ENCODE measurements around the gene ITPR2.
"Not testable (repeated sequence)": the region's sequence is repeated elsewhere in the genome, so short reads cannot be mapped to it uniquely, and the experiment has no call there.

- not testable (repeated sequence) for TF ChIP-seq HNF4G (IDR thresholded peaks at IDR 0.05)
- TF ChIP-seq, protein P1, sequence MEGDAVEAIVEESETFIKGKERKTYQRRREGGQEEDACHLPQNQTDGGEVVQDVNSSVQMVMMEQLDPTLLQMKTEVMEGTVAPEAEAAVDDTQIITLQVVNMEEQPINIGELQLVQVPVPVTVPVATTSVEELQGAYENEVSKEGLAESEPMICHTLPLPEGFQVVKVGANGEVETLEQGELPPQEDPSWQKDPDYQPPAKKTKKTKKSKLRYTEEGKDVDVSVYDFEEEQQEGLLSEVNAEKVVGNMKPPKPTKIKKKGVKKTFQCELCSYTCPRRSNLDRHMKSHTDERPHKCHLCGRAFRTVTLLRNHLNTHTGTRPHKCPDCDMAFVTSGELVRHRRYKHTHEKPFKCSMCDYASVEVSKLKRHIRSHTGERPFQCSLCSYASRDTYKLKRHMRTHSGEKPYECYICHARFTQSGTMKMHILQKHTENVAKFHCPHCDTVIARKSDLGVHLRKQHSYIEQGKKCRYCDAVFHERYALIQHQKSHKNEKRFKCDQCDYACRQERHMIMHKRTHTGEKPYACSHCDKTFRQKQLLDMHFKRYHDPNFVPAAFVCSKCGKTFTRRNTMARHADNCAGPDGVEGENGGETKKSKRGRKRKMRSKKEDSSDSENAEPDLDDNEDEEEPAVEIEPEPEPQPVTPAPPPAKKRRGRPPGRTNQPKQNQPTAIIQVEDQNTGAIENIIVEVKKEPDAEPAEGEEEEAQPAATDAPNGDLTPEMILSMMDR (IDR thresholded peaks at IDR 0.05; ENCODE audit: low read depth, low read length, missing input control), result not testable (repeated sequence)
These were observed 1.6 kb upstream of the ITPR2 start for GRCh38 chr12:26834503-26835060.
